Stimulated activated CD8-positive, alpha-beta memory T cell treated with anti-CD3 and anti-CD28 coated beads, Interleukin-12 subunit alpha, Interleukin-12 subunit beta, amount 100 ng/mL, for 1 hour (primary cell): ENCODE measurements around the gene IL12RB2.
"Not testable (repeated sequence)": the region's sequence is repeated elsewhere in the genome, so short reads cannot be mapped to it uniquely, and the experiment has no call there.

Experiments
- DNase-seq: peaks from one replicate; pipeline ENCODE4 v3.0.0-alpha.2; 2020; ENCODE audit warnings: low read depth

The IL12RB2 gene

DNA sequence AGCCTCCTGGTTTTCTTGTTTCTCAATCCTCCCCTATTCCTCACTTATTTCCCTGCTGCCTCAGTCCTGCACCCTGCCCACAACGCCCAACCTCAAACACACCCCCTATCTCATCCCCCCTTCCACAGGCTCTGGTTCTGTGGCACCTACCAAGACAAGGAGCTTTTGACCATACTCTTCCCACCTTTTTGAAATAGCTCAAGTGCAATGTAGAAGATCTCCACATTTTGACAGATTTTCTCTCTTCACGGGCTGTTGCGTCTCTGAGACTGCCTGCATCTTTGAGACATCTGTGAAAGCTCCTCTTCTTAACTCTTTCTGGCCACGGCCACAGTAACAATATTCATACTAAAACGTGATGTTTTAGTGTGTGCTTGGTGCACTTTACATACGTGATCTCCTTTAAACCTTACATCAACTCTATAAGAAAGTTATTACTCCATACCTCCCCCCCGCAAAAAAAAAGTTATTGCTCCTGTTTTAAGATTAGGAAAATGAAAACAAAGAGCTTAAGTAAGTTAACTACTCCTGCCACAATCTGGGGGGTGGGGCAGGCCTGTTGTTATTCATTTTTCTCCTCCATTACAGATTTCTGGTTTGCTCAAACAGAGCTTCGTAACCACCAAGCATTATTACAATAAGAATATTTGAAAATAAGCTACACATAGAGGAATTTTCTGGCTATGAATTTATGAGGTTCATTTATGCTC lies 124.4 kb downstream of the IL12RB2 start:
- DNase-seq: no peak

DNA sequence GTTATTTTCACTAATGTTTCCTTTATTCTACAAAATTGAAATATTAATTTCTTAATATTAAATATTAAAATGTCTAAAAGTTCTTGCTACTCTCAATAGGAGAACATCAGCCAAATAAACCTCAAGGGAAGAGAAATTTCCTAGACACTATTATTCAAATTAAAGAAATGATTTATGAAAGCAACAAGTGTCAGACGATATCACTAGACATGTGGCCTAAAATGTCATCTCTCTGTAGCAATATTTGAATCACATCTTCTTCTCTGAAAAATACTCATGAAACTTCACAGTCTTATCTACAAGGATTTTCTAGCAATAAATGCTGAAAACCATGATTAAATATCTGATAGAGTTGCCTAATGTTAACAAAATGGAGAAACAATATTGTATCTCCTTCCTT lies 125.1 kb downstream of the IL12RB2 start:
- no peak for DNase-seq

DNA sequence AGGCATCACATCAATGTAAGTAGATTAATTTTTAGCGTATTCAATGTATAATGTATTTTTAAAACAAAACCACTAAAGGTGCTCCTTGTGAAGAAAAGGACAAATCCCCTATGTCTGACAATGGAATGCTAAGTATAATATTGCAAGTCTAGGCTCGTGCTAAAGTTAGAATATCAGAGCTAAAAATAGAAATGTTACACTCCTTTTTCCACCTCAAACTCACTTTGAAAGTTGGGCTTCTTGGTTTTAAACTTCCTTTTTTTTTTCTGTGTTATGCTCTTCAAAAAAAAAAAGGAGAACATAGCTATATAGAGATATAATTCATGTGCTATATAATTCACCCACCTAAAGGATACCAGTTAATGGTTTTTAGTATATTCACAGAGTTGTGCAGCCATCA lies 126.2 kb downstream of the IL12RB2 start:
- no peak for DNase-seq

DNA sequence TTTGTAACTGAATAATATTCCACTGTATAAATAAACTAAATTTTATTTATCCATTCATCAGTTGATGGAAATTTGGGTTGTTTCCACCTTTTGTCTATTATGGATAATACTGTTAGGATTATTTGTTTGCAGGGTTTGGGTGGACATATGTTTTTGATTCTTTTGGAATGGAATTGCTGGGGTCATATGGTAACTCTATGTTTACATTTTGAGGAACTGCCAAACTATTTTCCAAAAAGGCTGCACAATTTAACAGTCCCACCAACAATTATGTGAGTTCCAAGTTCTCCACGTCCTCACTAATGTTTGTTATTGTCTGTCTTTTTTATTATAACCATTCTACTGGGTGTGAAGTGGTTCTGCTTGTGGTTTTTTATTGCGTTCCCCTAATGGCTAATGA lies 126.8 kb downstream of the IL12RB2 start:
- no peak for DNase-seq

DNA sequence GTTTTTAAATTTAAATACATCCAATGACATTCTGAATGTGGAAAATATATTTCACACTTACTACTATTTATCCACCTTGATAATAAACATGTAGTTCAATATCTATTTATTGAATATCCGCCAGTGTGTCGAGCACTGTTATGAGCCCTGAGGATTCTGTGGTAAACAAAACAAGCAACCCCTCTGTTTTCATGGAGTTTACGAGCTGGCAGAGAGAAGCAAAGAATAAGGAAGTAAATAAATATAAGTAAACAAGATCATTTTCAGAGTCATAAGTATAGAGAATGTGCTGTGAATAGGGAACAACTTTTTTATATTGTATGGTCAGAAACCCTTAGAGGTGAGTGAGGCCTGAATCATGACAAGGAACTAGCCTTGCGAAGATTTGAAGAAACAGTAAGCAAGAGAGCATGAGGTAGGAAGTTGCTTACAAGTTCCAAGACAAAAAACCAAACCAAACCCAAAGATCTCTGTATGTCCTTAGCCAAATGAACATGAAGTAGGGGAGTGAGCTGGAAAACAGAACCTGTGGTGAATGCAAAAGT lies 128.9 kb downstream of the IL12RB2 start:
- DNase-seq: no peak

DNA sequence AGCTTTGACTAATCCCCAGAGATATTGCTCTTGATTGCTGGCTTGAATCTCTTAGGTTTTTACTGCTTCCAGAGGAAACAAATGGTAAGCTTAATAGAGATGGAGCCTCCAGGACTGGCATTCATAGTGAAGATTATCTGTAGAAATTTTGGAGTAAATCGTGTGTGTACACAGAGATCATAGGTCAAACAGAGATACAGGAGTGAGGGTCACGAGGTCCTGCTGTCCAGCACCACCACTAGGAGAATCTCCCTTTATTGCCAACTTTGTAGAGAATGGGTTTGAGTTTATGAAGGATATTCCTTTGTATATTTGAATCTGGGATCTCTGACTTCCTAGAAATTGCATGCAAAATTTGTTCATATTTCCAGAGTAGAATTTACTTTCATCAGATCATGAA lies 130.3 kb downstream of the IL12RB2 start:
- no peak for DNase-seq

DNA sequence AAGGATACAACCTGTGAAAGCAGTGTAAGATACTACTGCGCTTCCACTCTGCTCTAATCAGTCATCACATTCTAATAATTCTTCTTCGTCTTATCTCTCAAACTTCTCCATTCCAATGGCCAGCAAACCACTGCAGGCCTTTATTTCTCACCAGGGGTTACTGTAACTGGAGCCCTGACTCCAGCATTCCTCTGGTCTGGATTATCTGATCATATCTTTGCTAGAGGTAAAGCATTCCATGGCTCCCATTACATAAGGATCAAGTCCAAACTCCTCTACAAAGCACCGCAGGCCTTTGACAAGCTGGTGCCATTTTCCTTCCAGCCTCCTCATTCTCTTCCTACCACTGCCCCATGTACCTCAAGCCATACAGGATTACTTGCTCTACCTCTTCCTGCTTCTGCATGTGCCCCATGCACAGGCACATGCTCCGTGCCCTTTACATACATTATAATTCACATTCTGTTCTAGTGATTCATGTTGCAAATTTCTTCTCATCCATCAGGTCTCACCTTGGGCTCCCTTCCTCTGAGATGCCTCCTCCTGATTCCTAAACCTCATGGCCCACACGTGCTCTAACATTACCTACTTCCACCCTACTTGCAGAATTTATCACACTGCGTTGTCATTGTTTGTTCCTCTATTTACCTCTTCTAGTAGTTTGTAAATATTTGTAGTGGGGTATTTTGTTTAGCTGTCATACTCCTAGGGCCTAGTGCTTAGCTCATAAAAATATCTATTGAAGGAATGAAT lies 131.8 kb downstream of the IL12RB2 start:
- no peak for DNase-seq

DNA sequence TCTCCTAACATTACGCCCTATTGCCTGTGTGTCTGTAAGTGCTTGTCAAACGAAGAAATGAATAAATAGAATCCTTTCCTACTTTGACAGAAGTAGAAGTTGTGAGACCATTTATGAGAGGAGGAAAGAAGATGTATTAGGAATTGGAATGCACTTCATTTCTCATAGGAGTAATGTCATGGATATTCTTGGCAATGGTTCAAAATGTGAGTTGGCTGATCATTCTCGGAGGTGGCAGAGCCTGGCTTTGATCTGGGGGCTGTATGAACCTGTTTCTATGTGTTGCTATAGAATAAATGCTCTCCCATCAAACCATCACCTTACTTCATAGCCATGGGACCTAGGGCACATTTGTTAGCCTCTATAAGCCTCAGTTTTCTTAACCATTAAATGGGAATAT lies 132.7 kb downstream of the IL12RB2 start:
- no peak for DNase-seq

DNA sequence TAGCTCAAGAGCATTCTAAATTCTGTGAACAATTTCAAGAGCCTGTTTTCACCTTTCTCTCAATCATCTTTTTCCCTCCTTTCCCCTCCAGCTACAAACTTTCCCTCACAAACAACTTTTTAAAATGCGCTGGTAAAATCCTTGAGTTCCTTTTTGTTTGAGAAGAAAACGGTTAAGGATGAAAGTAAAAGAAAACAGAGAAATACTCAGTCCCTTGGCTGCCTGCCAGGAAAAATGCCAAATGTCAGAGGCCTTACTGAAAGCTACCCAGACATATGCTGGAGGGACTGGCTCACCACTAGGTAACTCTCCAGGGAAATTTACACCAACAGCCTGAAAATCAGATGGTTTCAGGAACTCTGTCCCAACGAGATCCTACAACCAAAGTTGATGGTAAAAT lies 133.5 kb downstream of the IL12RB2 start:
- DNase-seq: no peak

DNA sequence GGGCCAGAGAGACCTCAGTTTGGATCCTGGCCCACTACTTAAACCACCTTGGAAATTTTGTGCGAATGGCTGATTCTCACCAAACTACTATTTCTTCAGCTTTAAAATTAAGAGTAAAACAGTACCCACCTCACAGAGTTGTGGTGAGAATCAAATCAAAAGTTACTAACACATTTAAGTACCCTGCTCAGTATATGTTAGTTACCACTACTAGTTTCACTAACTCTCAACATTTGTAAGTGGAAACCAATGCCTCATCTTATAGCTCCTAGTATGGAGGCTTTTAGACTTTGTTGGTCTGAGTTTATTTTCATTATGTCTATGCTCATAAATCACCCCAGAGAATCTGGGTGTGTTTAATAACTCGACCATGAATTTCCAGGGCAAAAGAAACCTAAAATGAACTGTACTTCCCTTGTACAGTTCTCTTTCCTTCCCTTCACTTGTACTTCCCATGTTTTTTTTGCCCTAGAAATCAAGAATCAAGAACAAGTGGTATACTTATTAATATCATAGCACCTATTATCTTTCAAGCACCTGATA lies 134.1 kb downstream of the IL12RB2 start:
- no peak for DNase-seq

DNA sequence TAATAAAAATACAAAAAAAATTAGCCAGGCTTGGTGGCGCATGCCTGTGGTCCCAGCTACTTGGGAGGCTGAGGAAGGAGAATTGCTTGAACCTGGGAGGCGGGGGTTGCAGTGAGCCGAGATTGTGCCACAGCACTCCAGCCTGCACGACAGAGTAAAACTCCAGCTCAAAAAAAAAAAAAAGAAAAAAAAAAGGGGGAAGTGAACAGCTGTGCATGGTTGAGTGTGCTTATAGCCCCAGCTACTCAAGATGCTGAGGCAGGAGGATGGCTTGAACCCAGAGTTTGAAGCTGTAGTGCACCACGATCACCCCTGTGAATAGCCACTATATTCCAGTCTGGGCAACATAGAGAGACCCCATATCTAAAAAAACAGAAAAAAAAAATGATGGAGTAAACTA lies 138.3 kb downstream of the IL12RB2 start:
- DNase-seq: not testable (repeated sequence)
